Left ventricle myocardium superior (tissue), 1 donor: ENCODE data around the gene GASK1B. TPM values are rescaled to one million over a fixed set of nuclear protein-coding genes. Genes with fewer than 3 reads are reported as not detected.

Experiments
- ATAC-seq: fragments of 200-7000 bp; cut with Tn5 transposase; one replicate; pipeline ENCODE4 v1.9.1; 2020; ENCODE audit warnings: mild to moderate bottlenecking, moderate library complexity
- DNase-seq: peaks from one replicate; pipeline ENCODE4 v3.0.0-alpha.2; 2020
- intact Hi-C: fragments of 100-400 bp; cut with micrococcal nuclease; formaldehyde crosslinking; loops from one replicate; pipeline ENCODE4 v1.11.0; 2022
- total RNA-seq: library from RNA; stranded (reverse); fragmentation: NEBNext Ultra II Directional; extraction: Animal tissue kit (Norgen Biotek cat#: 25700); gene quantifications from one replicate; pipeline ENCODE4 v1.2.1, GENCODE V29; 2021
- donor health status: DM: no; HTN: yes; CAD: no; lungs with severe emphysema.

GASK1B gene
- total RNA-seq, 1 donor from 2014 or later = 63.4 TPM

- intact Hi-C loops = no loop called here
- ATAC-seq (no peak), DNase-seq (no peak)
Observed at GRCh38 chr4:158159718-158160094, 13.1 kb downstream of the GASK1B start.

- ATAC-seq = no peak
- DNase-seq = no peak
- intact Hi-C loops = no loop called here
Observed at GRCh38 chr4:158159054-158159717, 13.6 kb downstream of the GASK1B start.

GRCh38 chr4:158157412-158157811, 15.4 kb downstream of the GASK1B start:
- intact Hi-C loops = no loop called here
- DNase-seq = no peak
- no peak for ATAC-seq

- intact Hi-C loops = no loop called here
Observed at GRCh38 chr4:158155656-158156356, 17.0 kb downstream of the GASK1B start.

GRCh38 chr4:158147151-158147550, 25.7 kb downstream of the GASK1B start:
- no peak for DNase-seq
- intact Hi-C loops = no loop called here
- ATAC-seq = no peak

More at GRCh38 chr4:158155656-158156356, 17.0 kb downstream of the GASK1B start:
- DNase-seq (no peak), ATAC-seq (no peak)

GRCh38 chr4:158146736-158147135, 26.1 kb downstream of the GASK1B start:
- intact Hi-C loops = no loop called here
- DNase-seq = no peak
- ATAC-seq = no peak

- ATAC-seq = no peak
- intact Hi-C loops = no loop called here
- no peak for DNase-seq
Observed at GRCh38 chr4:158139086-158139485, 33.7 kb downstream of the GASK1B start.

GRCh38 chr4:158134222-158134621, 38.6 kb downstream of the GASK1B start:
- intact Hi-C loops = no loop called here
- DNase-seq = no peak
- ATAC-seq = no peak

GRCh38 chr4:158133551-158133950, 39.3 kb downstream of the GASK1B start:
- no peak for DNase-seq
- peak; percentile 11 for ATAC-seq
- intact Hi-C loops = no loop called here

- DNase-seq (no peak), ATAC-seq (peak; percentile 79)
- intact Hi-C loops = no loop called here
Observed at GRCh38 chr4:158131027-158131426, 41.8 kb downstream of the GASK1B start.

GRCh38 chr4:158130204-158130603, 42.6 kb downstream of the GASK1B start:
- DNase-seq (no peak), ATAC-seq (no peak)
- intact Hi-C loops = no loop called here

- no peak for DNase-seq
- ATAC-seq = no peak
- intact Hi-C loops = no loop called here
Observed at GRCh38 chr4:158129694-158130093, 43.1 kb downstream of the GASK1B start.

GRCh38 chr4:158128540-158128939, 44.3 kb downstream of the GASK1B start:
- ATAC-seq (no peak), DNase-seq (no peak)
- intact Hi-C loops = no loop called here

GRCh38 chr4:158125310-158125709, 47.5 kb downstream of the GASK1B start:
- ATAC-seq (no peak), DNase-seq (no peak)
- intact Hi-C loops = no loop called here

Other genes with a start within 250 kb of the GASK1B start
- gene TMEM144, start 37.5 kb upstream of the GASK1B start, total RNA-seq = 13.4 TPM